Breast epithelium (tissue), 4 donors: ENCODE data around the gene ASB18. TPM values are rescaled to one million over a fixed set of nuclear protein-coding genes. Genes with fewer than 3 reads are reported as not detected.

Experiments
- DNase-seq, 2 donors: peaks; one replicate each; pipeline ENCODE4 v3.0.0-alpha.2; 2019; ENCODE audit warnings: low spot score in 2 of 2
- H3K27ac ChIP-seq, 2 donors: fragments of 200-600 bp; sonication (generic) in 1 of 2; one replicate each; pipeline ENCODE4 v1.5.1; 2016 to 2019; ENCODE audit warnings: mild to moderate bottlenecking in 1 of 2
- H3K27me3 ChIP-seq, 2 donors: fragments of 200-600 bp; sonication (generic) in 1 of 2; one replicate each; pipeline versions ENCODE4 v1.5.1 to v1.6.0; 2017 to 2019; ENCODE audit warnings: control low read depth in 1 of 2, mild to moderate bottlenecking in 1 of 2
- H3K36me3 ChIP-seq: fragments of 200-600 bp; one replicate; pipeline ENCODE4 v1.5.1; 2019
- H3K4me1 ChIP-seq, 2 donors: fragments of 200-600 bp; sonication (generic); one replicate each; pipeline ENCODE4 v1.5.1; 2016 to 2019; ENCODE audit warnings: control low read depth in 1 of 2
- H3K4me3 ChIP-seq, 3 donors: fragments of 200-600 bp; sonication (generic); 1 replicate in 2 of 3; 2 replicates in 1 of 3; pipeline ENCODE4 v1.5.1; 2016 to 2019; ENCODE audit warnings: mild to moderate bottlenecking in 3 of 3, moderate library complexity in 2 of 3
- H3K9me3 ChIP-seq, 2 donors: fragments of 200-600 bp; sonication (generic) in 1 of 2; one replicate each; pipeline ENCODE4 v1.5.1; 2016 to 2019; ENCODE audit warnings: control low read depth in 1 of 2
- POLR2A ChIP-seq: fragments of 450-650 bp; IDR thresholded peaks from one replicate; pipeline ENCODE4 v1.6.1; 2016; ENCODE audit warnings: antibody characterized with exemption, mild to moderate bottlenecking, moderate library complexity
- POLR2AphosphoS5 ChIP-seq, 3 donors: sonication (generic); formaldehyde crosslinking; IDR thresholded peaks; one replicate each; pipeline ENCODE4 v1.6.1; 2017; ENCODE audit warnings: antibody characterized with exemption in 3 of 3
- intact Hi-C: fragments of 100-400 bp; cut with DNase I; formaldehyde crosslinking; loops from one replicate; pipeline ENCODE4 v1.15.1; 2023; ENCODE audit warnings: low total_unique reads
- total RNA-seq, 3 donors: library from RNA; depleted of rRNA; stranded (reverse); fragments of >200 nt; gene quantifications; one replicate each; pipeline ENCODE4 v1.1.0, GENCODE V29; 2016
- TF ChIP-seq, protein P1 (sequence below), 3 donors: fragments of 450-650 bp; IDR thresholded peaks; one replicate each; pipeline ENCODE4 v1.5.1; 2016 to 2017; ENCODE audit warnings: antibody characterized with exemption in 3 of 3, mild to moderate bottlenecking in 3 of 3, moderate library complexity in 3 of 3

Gene ASB18
- total RNA-seq, 3 donors from 2014 or later: not detected

DNA sequence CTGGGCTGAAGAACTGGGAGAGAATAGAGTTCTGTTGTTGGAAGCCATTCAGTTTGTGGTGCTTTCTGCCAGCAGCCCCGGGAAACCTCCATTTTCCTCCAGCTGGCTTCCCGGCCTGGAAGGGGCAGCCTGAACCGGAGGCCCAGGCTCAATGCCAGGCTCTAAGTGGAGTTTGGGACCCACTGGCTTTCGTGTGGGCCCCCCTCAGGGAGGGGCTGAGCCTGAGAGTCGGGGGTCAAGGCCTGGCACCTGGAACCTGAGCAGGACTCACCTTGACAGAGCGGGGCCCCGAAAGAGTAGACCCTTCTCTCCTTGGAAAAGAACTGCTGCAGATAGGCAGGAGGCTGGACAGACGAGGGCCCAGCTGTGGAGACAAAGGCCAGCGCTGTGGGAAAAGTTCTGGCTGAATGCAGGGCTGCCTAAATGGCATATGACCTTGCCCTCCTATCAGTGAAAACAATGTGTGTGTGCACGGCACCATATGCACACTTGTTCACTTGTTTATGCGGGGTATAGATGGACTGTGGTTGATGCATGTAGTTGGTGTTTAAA lies 34.8 kb upstream of the ASB18 start:
- TF ChIP-seq POLR2AphosphoS5 (IDR thresholded peaks at IDR 0.05): no peak
- TF ChIP-seq, protein P1, sequence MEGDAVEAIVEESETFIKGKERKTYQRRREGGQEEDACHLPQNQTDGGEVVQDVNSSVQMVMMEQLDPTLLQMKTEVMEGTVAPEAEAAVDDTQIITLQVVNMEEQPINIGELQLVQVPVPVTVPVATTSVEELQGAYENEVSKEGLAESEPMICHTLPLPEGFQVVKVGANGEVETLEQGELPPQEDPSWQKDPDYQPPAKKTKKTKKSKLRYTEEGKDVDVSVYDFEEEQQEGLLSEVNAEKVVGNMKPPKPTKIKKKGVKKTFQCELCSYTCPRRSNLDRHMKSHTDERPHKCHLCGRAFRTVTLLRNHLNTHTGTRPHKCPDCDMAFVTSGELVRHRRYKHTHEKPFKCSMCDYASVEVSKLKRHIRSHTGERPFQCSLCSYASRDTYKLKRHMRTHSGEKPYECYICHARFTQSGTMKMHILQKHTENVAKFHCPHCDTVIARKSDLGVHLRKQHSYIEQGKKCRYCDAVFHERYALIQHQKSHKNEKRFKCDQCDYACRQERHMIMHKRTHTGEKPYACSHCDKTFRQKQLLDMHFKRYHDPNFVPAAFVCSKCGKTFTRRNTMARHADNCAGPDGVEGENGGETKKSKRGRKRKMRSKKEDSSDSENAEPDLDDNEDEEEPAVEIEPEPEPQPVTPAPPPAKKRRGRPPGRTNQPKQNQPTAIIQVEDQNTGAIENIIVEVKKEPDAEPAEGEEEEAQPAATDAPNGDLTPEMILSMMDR (IDR thresholded peaks at IDR 0.05): no peak
- no peak for TF ChIP-seq POLR2A
- H3K9me3 ChIP-seq: no peaks in the 10 kb centered on the region
- no peak overlapping the region for H3K4me3 ChIP-seq
- no peak for DNase-seq
- intact Hi-C loops: no loop called here
- H3K4me1 ChIP-seq: no peaks in the 10 kb centered on the region
- no peaks in the 10 kb centered on the region for H3K36me3 ChIP-seq
- H3K27ac ChIP-seq: no peak overlapping the region
- no peaks in the 10 kb centered on the region for H3K27me3 ChIP-seq

DNA sequence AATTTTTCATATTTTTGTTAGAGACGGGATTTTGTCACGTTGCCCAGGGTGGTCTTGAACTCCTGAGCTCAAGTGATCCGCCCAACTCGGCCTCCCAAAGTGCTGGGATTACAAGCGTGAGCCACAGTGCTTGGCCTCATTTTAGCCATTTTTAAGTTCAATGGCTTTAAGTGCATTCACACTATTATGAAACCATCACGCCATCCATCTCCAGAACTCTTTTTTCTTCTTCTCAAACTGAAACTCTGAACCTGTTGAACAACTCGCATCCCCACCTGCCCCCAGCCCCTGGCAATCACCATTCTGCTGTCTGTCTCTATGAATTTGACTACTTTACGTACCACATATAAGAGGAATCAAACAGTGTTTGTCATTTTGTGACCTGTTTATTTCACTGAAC lies 31.3 kb upstream of the ASB18 start:
- DNase-seq: no peak
- H3K9me3 ChIP-seq: no peaks in the 10 kb centered on the region
- no peak overlapping the region for H3K4me3 ChIP-seq
- intact Hi-C loops: no loop called here
- no peaks in the 10 kb centered on the region for H3K4me1 ChIP-seq
- no peak for TF ChIP-seq POLR2A
- TF ChIP-seq, protein P1 (IDR thresholded peaks at IDR 0.05): no peak
- TF ChIP-seq POLR2AphosphoS5 (IDR thresholded peaks at IDR 0.05): no peak
- no peaks in the 10 kb centered on the region for H3K36me3 ChIP-seq
- H3K27me3 ChIP-seq: peaks cover 0 to under 1% of the 10 kb centered on the region in 2 donors
- H3K27ac ChIP-seq: no peak overlapping the region

DNA sequence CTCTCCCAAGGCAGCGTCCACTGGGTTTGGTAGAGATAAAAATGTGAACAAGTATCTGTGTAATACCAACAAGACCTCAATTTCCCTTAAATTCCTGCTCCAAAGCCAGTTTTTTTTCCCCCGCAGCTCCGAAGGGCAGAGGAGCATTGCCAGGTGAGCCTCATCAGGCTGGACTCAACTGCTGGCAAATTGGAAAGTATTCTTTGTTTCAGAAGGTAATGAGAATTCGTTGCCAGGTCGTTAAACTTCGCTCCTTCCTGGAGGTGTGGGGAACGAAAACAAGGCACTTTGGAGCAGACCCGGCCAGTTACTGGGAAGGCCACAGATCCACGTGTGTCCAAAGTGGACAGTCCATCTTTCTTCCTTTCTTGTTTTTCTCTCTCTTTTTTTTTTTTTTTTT lies 30.4 kb upstream of the ASB18 start:
- H3K4me3 ChIP-seq: no peak overlapping the region
- DNase-seq: no peak
- no peak for TF ChIP-seq POLR2A
- TF ChIP-seq, protein P1 (IDR thresholded peaks at IDR 0.05): no peak
- no peak for TF ChIP-seq POLR2AphosphoS5 (IDR thresholded peaks at IDR 0.05)

DNA sequence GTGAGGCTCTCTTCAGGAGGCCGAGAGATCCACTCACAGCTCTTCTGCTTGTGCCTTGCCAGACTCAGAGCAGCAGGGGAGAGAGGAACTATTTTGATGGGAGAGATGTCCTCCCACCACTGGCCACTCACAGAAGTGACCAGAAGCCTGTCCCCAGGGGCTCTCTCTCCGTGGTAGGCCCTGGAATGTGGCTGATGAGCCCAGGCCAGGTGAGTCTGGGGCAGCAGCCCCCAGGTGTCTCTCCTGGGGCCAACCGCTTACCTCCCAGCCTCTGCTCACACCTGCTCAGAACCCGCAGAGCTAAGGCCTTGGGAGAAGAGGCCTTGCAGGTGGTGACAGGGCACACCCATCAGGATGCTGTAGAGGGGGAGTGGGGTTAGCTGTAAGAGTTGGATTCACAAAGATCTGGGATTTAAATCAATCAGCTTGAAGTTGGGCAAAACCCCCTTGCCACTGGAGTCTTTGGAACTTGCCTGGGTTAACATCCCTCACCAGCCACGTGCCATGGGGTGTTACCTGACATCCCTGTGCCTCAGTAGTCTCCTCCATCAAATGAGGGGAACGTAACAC lies 29.1 kb upstream of the ASB18 start:
- Histone ChIP-seq H3K9me3 (no peaks in the 10 kb centered on the region), H3K4me1 (no peaks in the 10 kb centered on the region), H3K27ac (no peak overlapping the region), H3K4me3 (no peak overlapping the region), H3K36me3 (no peaks in the 10 kb centered on the region), H3K27me3 (peaks cover 0 to 13% of the 10 kb centered on the region in 2 donors)
- intact Hi-C loops: no loop called here
- TF ChIP-seq POLR2AphosphoS5 (IDR thresholded peaks at IDR 0.05) (no peak), POLR2A (no peak)
- TF ChIP-seq, protein P1 (IDR thresholded peaks at IDR 0.05): no peak
- no peak for DNase-seq

More for the DNA sequence above, 30.4 kb upstream of the ASB18 start:
- Histone ChIP-seq H3K27ac (no peak overlapping the region), H3K9me3 (no peaks in the 10 kb centered on the region), H3K36me3 (no peaks in the 10 kb centered on the region), H3K27me3 (peaks cover 0 to 9% of the 10 kb centered on the region in 2 donors), H3K4me1 (no peaks in the 10 kb centered on the region)
- intact Hi-C loops: no loop called here

DNA sequence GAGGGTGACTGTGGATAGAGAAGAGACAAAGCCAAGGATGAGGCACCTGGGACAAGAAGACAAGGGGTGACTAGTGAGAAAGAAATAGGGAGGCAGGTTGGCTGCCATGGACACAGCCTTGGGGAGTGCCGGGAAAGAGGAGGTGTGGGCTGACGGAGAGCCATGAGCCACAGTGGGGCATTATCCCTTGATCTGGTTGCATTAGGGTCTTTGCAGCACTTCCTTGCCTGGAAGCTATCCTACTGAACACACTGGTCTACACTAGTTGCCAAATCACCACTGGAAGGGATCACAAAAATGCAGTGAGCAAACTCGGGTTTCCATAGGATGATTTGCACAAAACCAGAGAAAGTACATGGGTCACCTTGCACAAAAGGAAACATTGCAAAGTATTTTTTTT lies 27.7 kb upstream of the ASB18 start:
- Histone ChIP-seq H3K4me3 (no peak overlapping the region), H3K27ac (no peak overlapping the region), H3K4me1 (no peaks in the 10 kb centered on the region), H3K27me3 (peaks cover 0 to 17% of the 10 kb centered on the region in 2 donors), H3K36me3 (no peaks in the 10 kb centered on the region), H3K9me3 (no peaks in the 10 kb centered on the region)
- TF ChIP-seq POLR2A (no peak), POLR2AphosphoS5 (IDR thresholded peaks at IDR 0.05) (no peak)
- TF ChIP-seq, protein P1 (IDR thresholded peaks at IDR 0.05): no peak
- intact Hi-C loops: no loop called here
- no peak for DNase-seq
